OCI-M2 (cell line): ENCODE measurements around the gene COQ8A.
"Not testable (repeated sequence)": the region's sequence is repeated elsewhere in the genome, so short reads cannot be mapped to it uniquely, and the experiment has no call there.

Experiments
- DNase-seq: peaks from one replicate; lab custom pipeline; 2025; ENCODE audit not compliant: unreplicated experiment; lab: John Stamatoyannopoulos, UW

Gene COQ8A

DNA sequence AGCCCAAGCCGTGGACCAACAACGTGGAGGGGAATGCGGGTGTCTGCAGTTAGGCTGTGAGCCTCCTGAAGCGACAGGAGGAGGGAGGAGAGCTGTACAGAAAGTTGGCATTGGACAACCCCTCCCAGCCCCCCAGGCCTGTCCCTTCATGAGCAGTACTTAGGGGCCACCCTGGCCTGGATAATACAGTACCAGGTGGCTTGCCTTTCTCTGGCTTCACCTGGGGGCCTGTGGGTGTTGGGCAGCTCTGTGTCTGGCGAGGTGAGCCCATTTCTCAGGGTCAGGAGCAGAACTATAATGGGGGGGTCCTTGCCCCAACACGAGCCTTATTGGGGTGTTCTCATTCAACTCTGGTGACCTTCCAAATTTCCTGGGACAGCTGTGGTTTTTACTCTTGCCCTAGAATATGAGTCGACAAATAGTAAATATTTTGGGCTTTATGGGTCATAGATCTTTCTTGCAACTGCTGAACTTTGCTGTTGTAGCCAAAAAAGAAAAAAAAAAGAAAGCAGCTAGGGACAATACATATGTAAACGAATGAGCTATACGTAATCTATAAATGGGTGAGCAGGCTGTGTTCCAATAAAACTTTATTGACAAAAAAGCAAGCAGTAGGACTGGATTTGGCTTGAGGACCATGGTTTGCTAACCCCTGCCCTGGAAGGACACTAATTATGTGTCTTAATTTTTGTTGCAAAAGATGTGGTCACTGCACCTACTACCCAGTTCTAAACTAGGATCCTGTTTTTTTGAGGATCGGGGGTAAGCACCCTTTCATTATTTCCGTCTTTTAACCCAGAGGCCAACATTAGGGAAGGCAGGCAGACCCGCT is 11.4 kb downstream of the COQ8A start:
- DNase-seq: no peak

DNA sequence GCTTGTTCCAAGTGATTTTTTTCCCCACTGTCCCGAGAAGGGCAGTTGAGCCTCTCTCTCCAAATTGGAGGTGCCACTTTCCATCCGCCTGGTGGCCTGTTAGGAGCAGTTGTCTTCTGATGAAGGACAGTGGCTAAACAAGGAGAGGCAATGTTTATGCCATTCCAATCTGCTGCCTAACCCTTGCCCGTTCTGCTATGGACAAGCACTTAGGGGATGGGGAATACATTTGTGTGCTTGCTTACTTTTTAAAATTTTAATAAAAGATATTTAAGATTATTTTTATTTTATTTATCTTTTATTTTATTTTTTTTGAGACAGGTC is 12.0 kb downstream of the COQ8A start:
- no peak for DNase-seq

DNA sequence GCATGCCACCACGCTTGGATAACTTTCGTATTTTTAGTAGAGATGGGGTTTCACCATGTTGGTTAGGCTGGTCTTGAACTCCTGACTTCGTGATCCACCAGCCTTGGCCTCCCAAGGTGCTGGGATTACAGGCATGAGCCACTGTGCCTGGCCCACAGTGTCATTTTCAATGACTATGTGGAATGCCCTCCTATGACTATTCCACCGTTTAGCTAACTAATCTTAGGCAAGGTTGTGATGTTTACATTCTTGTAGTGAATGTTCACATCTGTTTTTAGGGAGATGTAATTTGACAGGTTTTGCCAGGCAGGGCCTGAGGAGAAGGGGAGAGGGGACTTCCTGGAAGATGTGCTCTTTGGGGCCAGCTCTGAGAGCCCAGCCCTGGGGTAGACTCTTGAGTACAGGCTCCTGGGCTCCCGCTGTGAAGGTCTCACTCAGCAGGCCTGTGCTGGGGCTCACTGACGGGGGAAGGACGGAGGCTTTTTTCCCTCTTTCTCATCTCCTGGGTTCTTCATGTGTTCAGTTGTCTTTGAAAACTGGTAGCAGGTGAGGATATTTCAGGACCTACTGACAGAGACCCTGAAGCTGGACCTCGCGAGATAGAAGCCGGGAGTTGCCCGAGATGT is 13.2 kb downstream of the COQ8A start:
- DNase-seq: no peak

DNA sequence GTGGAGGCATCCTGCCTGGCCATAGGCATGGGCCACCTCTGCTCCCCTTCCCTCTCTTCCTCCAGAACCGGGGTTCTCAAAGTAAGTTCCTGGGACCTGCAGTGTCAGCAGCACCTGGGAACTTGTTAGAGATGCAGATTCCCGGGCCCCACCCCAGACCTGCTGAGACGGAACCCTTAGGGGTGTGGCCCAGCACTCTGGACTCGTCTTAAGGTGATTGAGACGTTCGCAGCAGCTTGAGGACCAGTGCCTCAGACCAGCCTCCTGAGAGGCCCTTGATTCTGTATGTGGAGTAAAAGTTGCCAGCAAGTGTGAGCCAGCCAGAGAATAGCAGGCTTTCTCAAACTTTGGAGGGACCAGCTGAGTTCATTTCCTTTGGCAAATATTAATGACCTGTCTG is 14.2 kb downstream of the COQ8A start:
- no peak for DNase-seq

DNA sequence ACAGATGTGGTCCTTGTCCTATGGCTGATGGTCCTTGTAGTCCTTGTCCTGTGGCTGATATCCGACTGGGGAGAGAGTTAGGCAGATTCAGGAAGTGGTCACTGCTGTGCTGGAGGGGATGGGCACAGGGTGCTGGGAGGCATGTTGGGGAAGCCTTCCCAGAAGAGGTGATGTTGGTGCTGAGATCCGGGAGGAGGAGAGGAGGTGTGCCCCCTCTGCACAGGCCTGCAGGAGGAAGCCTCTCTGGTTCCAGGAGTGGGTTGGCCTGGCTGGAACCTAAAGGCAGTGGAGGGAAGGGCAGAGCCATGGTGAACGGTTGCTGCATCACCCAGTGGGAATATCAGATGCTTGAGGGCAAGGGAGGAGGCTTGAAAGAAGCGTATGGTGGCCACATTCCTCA is 14.7 kb downstream of the COQ8A start:
- DNase-seq: no peak

DNA sequence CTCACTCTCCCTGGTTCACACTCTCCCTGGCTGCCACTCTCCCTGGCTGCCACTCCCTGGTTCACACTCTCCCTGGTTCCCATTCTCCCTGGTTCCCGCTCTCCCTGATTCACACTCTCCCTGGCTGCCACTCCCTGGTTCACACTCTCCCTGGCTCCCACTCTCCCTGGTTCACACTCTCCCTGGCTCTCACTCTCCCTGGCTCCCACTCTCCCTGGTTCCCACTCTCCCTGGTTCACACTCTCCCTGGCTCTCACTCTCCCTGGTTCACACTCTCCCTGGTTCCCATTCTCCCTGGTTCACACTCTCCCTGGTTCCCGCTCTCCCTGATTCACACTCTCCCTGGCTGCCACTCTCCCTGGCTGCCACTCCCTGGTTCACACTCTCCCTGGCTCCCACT is 15.8 kb downstream of the COQ8A start:
- not testable (repeated sequence) for DNase-seq

DNA sequence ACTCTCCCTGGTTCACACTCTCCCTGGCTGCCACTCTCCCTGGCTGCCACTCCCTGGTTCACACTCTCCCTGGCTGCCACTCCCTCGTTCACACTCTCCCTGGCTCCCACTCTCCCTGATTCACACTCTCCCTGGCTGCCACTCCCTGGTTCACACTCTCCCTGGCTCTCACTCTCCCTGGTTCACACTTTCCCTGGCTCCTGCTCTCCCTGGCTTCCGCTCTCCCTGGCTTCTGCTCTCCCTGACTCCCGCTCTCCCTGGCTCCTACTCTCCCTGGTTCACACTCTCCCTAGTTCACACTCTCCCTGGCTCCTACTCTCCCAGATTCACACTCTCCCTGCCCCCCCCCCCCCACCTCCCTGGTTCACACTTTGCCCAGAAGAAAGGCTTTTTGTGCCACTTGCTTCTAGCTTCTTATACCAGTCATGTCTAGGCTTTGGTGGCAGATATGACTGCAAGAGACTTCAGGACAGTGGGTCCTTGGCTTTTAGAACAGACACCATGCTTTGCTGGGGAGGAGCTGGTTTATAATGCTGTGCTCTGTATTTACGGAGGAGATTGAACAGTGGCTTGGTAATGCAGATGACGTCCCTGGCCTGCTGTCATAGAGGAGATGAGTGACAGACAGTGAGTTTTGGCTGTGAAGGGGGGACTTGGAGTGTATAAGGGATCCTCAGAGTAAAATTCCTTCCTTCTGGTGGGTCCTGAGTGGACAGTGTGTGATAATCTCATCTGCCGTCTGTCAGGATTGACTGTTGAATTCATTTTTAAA is 17.0 kb downstream of the COQ8A start:
- DNase-seq: no peak

DNA sequence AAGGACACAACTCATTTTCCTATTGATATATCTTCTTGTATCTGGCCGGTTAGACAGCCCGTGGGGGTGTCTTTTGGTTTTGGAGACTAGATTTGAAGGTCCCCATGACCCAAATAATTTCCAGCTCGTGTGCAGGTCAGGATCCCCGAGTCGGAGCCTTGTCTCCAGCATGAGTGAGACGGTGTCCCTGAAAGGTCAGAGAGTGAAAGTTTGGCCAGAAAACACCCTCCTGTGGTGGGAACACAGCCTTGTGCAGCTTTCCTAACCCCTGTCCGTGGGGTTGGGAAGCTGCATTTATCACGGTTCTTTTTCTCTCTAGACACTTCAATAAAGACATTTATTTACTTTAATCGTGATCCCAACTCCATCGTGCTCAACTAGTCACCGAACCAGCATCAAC is 17.6 kb downstream of the COQ8A start:
- no peak for DNase-seq

DNA sequence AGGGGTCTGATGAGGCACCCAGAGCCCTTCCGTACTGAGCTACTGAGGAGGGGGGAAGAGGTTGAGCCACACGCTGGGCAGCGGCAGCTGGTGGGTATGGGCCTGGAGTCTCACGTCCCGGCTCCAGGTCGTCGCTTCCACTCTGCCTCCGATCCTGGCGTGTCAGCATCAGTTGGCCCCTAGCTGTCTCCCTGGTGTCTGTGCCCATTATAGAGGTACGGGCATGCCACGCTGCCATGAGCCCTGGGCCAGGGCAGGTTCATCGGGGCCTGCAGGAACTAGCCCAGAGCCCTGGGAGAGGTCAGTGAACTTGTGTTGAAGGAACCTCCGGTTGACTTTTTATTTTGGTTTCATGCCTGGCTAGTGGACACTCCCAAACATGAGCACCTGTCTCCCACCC is 18.2 kb downstream of the COQ8A start:
- DNase-seq: no peak

DNA sequence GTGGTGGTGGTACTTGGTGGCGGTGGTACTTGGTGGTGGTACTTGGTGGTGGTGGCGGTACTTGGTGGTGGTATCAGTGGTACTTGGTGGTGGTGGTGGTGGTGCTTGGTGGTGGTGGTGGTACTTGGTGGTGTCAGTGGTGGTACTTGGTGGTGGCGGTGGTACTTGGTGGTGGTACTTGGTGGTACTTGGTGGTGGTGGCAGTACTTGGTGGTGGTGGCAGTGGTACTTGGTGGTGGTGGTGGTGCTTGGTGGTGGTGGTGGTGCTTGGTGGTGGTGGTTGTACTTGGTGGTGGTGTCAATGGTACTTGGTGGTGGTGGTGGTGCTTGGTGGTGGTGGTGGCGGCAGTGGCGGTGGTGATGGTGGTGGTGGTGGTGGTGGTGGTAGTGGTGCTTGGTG is 20.2 kb downstream of the COQ8A start:
- no peak for DNase-seq

DNA sequence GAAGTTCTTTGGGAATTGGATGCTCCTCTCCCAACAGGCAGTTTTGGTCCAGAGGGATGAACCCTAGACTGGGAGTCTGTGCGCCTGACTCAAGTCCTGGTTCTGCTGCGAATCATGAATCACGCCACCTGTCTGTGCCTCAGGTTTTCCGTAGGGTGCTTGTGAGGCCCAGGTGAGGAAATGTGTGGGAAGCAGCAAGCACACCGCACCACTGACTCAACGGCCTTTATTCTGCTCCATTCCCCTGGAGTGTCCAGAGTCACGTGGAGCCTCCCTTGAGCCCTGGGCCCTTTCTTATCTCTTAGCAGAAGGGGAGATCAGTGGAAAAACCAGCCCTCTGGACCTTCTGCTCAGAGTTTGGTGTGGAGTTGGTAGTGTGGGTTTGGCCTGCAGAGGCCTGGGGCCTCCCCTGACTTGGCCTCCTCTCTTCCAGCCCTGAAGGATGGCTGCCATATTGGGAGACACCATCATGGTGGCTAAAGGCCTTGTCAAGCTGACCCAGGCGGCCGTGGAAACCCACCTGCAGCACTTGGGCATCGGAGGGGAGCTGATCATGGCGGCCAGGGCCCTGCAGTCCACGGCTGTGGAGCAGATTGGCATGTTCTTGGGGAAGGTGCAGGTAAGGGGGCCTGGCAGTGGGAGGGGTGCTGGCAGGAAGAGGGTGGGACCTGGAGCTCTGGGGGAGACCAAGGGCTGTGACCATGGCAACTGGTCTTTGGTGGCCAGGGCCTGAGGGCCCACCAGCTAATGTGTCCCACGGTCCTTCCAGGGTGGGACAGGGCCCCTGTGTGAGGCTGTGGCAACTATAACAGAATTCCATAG is 21.1 kb downstream of the COQ8A start:
- no peak for DNase-seq

DNA sequence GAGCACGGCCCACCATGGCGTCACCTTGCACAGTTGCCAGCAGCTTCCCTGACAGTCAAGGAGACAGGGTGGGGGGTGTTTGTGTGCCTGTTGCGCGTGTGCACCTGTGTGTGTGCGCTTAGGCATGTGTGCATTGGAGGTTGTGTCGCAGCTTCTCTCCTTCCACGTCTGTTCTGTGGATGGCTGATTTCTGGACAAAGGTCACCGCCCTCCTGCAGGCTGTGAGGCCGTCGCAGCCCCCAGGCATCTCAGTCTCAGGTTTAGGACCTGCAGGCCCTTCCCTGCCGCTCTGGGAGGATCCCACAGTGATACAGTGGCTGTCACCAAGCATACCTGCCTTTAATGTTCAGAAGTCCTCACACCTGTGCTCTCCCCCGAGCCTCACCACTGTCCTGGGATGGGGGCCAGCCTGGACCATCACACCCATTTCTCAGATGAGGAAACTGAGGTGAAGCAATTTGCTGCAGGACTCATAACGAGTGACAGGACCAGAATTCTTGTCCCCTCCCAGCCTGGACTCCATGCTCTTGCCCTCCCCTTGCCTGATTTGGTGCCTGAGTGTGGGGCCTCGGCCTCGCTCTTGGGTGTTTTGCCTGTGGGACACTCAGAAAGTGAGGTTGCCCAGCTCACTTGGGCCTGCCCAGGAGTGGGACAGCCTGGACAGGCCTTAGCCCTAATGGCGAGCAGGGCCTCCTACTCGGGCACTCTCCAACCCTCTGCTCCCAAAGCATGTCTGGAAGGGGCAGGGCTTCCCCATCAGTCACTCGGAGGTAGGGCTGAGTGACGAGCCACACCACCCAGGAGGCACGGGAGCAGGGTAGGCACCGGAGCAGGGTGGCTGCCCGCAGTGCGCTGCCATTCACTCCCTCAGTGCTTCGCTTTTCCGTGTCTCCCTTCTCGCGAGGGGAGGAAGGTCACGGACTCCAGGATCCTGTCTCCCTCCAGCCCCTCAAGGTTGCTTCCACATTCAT is 22.6 kb downstream of the COQ8A start:
- DNase-seq: no peak

DNA sequence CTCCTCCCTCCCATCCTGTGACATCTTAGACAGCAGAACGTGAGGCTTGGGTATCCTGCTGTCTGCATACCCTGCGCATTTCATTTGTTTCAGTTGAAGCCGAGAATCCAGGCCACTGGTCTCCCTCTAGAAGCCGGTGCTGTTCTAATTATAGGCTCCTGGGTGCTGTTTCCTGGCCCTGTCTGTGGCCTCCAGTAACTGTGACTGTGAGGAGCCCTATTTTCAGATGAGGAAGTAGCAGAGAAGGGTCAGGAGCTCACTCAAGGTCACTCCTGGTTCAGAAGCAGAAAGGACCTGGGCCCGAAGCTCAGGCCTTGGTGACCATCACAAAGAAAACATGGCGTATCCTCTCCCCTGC is 24.0 kb downstream of the COQ8A start:
- DNase-seq: no peak

DNA sequence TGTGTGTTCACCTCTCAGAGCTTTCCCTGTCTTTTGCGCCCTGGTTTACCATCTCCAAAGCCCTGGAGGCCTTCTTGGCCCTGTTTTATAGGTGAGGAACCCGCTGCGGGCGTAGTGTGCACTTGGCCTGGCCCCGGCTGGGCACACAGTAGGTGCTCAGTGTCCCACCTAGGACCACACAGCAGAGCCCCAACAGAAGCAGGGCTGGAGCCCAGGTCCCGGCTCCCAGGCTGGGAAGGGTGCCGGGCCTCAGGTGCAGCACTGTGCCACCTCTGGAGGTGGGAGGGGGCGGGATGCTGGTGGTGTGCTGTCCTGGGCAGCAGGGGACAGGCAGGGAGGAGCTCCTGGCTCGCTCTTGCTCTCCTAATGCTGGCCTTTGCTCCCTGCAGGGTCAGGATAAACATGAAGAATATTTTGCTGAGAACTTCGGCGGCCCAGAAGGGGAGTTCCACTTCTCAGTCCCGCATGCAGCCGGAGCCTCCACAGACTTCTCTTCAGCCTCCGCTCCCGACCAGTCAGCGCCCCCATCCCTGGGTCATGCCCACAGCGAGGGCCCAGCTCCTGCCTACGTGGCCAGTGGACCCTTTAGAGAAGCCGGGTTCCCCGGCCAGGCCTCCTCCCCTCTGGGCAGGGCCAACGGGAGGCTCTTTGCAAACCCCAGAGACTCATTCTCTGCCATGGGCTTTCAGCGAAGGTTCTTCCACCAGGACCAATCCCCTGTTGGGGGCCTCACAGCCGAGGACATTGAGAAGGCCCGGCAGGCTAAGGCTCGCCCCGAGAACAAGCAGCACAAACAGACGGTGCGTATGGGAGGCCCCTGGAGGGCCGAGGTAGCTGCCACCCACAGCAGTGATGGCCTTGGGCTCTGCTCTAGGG is 24.8 kb downstream of the COQ8A start:
- no peak for DNase-seq

DNA sequence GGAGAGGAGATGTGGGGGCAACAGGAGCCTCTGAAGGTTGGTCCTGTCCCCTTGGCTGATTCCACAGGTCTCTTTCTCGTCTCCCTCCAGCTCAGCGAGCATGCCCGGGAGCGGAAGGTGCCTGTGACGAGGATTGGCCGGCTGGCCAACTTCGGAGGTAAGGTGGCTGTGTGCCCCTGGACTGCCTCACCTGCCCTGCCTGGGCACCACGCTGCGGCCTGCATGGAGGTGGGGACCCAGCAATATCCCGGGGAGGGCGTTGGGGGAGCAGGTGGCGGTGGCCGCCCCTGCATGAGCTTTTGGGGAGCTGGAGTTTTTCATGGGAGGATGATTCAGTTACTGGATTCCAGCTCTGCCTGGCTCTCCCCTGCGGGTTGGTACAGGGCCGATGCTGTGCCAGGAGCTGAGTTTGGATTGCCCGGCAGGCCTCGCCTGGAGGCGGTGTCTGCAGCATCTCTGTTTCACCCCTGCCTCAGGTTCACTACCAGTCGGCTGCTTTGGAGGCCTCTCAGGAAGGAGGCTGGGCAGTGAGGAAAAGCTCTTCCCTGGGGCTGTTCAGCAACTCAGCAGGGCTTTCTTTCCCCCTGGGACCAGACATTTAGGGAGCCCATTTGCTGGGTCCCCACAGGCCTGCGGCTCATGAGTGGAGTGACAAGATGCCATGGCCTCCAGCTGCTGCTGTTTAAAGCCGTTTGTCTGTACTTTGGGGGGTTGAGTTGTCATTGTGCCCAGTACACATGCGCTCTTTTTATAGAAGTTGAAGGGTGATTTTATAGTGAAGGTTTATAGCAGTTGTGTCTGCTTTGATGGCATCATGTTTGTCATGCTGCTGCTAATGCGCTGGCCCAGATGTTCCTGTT is 25.7 kb downstream of the COQ8A start:
- no peak for DNase-seq

DNA sequence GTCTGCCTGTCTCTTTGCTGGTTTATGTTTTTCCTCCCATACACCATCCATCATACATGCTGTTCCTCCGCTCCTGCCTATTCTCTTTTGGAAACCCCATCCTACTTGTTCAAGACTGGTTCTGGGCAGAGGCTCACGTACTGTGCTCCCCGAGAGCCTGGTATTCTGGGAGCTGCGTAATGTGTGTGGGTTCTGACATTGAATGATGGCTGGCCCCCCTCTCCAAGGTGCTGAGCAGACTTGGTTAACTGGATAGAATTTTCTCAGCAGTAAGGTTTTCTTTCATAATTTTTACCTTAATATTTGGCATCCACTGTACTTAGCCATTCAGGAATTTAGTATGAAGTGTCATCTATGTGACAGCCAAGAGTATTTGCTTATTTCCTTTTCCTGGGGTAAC is 26.6 kb downstream of the COQ8A start:
- DNase-seq: no peak

DNA sequence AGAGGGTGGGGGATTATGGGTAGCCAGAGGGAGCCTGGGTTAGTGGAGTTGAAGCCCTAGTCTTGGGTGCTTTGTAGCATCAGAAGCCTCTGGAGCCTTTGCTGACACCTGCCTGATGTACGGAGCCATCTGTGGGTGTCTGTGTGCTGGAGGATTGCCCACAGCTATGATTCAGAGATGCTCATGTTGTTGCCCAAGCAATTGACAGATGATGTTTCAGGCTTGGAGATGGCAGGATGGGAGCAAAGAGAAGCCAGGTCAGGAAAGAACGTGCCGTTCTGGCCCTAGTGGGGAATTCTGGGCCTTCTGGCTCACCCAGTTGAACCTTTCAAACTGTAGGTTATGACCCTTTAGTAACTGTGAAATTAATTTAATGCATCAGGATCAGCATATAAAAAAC is 27.6 kb downstream of the COQ8A start:
- no peak for DNase-seq

DNA sequence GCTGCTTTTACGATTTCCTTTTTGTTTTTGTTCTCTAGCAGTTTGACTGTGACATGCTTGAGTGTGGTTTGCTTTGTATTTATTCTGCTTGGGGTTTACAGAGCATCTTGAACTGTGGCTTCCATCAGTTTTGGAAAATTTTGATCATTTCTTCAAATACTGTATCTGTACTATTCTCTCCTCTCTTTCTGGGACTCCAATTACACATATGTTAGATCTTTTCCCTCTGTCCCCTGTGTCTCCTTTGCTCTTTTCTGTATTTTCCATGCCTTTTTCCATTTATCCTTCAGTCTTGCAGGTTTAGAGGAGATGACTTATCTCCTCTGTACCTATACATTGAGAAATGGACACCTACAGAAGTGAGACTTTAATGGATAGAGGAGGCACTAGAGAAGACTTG is 31.7 kb downstream of the COQ8A start:
- no peak for DNase-seq
